Osteocyte (in vitro differentiated cells): ENCODE results near the gene DRC3. TPM values are rescaled to one million over a fixed set of nuclear protein-coding genes. Genes with fewer than 3 reads are reported as not detected.
A peak's percentile ranks its signal among the peaks of the same experiment; 100 is the strongest.

Source experiments
- DNase-seq: peaks from one replicate; pipeline ENCODE4 v3.0.0; 2021; ENCODE audit warnings: mixed read lengths; ENCODE audit not compliant: unreplicated experiment; ENCODE audit errors: extremely low spot score
- H3K27ac Mint-ChIP-seq: one replicate; pipeline ENCODE4 v1.8.0; 2021; ENCODE audit warnings: mild to moderate bottlenecking, mixed read lengths; ENCODE audit not compliant: unreplicated experiment
- H3K27me3 Mint-ChIP-seq: one replicate; pipeline ENCODE4 v1.8.0; 2021; ENCODE audit warnings: mixed read lengths; ENCODE audit not compliant: unreplicated experiment
- H3K36me3 Mint-ChIP-seq: one replicate; pipeline ENCODE4 v1.8.0; 2021; ENCODE audit warnings: mixed read lengths; ENCODE audit not compliant: unreplicated experiment
- H3K4me1 Mint-ChIP-seq: one replicate; pipeline ENCODE4 v1.8.0; 2021; ENCODE audit warnings: mixed read lengths; ENCODE audit not compliant: unreplicated experiment
- H3K4me3 Mint-ChIP-seq: one replicate; pipeline ENCODE4 v1.8.0; 2021; ENCODE audit warnings: mild to moderate bottlenecking, moderate library complexity, mixed read lengths; ENCODE audit not compliant: unreplicated experiment
- H3K9me3 Mint-ChIP-seq: one replicate; pipeline ENCODE4 v1.8.0; 2021; ENCODE audit warnings: mixed read lengths; ENCODE audit not compliant: unreplicated experiment
- total RNA-seq: library from RNA; stranded (reverse); gene quantifications from 2 replicates; pipeline ENCODE4 v1.2.1, GENCODE V29; 2021
- TF ChIP-seq, protein P1 (sequence below): fragments of 200-600 bp; sonication (generic); IDR thresholded peaks from 2 replicates; pipeline ENCODE4 v1.5.0; 2021; ENCODE audit warnings: antibody characterized with exemption, mild to moderate bottlenecking, moderate library complexity

DRC3 gene
- total RNA-seq, 1 donor from 2014 or later = 2.1 TPM

GRCh38 chr17:18028952-18029540 is 56.4 kb downstream of the DRC3 start:
- Mint-ChIP-seq H3K9me3 (no peaks in the 10 kb centered on the region), H3K27ac (no peak overlapping the region), H3K4me3 (no peak overlapping the region), H3K27me3 (no peaks in the 10 kb centered on the region), H3K4me1 (peaks cover 17% of the 10 kb centered on the region), H3K36me3 (peaks cover 4% of the 10 kb centered on the region)
- TF ChIP-seq, protein P1, sequence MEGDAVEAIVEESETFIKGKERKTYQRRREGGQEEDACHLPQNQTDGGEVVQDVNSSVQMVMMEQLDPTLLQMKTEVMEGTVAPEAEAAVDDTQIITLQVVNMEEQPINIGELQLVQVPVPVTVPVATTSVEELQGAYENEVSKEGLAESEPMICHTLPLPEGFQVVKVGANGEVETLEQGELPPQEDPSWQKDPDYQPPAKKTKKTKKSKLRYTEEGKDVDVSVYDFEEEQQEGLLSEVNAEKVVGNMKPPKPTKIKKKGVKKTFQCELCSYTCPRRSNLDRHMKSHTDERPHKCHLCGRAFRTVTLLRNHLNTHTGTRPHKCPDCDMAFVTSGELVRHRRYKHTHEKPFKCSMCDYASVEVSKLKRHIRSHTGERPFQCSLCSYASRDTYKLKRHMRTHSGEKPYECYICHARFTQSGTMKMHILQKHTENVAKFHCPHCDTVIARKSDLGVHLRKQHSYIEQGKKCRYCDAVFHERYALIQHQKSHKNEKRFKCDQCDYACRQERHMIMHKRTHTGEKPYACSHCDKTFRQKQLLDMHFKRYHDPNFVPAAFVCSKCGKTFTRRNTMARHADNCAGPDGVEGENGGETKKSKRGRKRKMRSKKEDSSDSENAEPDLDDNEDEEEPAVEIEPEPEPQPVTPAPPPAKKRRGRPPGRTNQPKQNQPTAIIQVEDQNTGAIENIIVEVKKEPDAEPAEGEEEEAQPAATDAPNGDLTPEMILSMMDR = no peak
- DNase-seq = no peak

DNA sequence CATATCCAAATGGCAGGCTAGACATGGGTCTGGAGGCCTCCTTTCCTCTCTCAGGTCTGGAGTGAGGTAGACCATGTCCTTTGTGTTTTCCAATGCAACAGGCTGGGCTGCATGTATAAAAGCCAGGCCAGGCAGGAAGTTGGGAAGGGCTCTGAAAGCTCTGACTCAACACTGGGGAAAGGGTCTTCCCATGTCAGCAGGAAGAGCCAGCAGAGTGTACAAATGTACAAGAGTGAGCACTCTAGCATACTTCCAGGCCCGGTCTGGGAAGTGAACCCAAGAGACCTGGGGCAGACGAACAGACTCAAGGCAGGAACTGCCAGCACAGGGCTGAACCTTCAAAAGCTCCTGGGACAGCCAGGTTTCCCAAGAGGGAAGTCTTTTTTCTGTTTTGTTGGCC is 59.3 kb downstream of the DRC3 start:
- no peak for DNase-seq
- no peaks in the 10 kb centered on the region for H3K9me3 Mint-ChIP-seq
- TF ChIP-seq, protein P1 = no peak
- H3K36me3 Mint-ChIP-seq = peaks cover 2% of the 10 kb centered on the region
- peak overlapping the region; percentile 76 for H3K27ac Mint-ChIP-seq
- peaks cover 11% of the 10 kb centered on the region for H3K4me1 Mint-ChIP-seq
- no peaks in the 10 kb centered on the region for H3K27me3 Mint-ChIP-seq
- no peak overlapping the region for H3K4me3 Mint-ChIP-seq

- no peak overlapping the region for H3K4me3 Mint-ChIP-seq
- no peak for DNase-seq
- H3K9me3 Mint-ChIP-seq = no peaks in the 10 kb centered on the region
- no peak overlapping the region for H3K27ac Mint-ChIP-seq
- TF ChIP-seq, protein P1 = peak; percentile 78
- peaks cover 24% of the 10 kb centered on the region for H3K4me1 Mint-ChIP-seq
- no peaks in the 10 kb centered on the region for H3K36me3 Mint-ChIP-seq
- H3K27me3 Mint-ChIP-seq = no peaks in the 10 kb centered on the region
These were observed 60.9 kb downstream of the DRC3 start for GRCh38 chr17:18033442-18034099.

DNA sequence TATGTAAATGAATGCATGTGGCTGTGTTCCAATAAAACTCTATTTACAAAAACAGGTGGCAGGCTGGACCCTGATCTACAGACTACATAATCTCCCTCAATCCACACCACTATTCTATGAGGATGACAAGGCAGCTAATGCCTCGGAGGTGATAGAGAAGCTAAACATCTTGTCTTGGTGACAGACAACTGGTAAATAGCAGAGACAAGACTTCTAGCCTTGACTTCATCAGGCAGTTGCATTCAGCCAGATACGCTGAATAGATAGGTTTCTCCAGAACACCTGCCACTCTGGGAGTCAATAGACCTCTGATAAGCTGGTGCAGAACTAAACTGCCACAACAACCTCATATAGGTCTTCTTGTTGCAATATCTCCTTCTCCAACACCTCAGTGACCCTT is 63.0 kb downstream of the DRC3 start:
- no peak for DNase-seq
- no peaks in the 10 kb centered on the region for H3K36me3 Mint-ChIP-seq
- no peaks in the 10 kb centered on the region for H3K27me3 Mint-ChIP-seq
- TF ChIP-seq, protein P1 = no peak
- no peaks in the 10 kb centered on the region for H3K9me3 Mint-ChIP-seq
- H3K4me3 Mint-ChIP-seq = no peak overlapping the region
- peaks cover 33% of the 10 kb centered on the region for H3K4me1 Mint-ChIP-seq
- H3K27ac Mint-ChIP-seq = no peak overlapping the region

DNA sequence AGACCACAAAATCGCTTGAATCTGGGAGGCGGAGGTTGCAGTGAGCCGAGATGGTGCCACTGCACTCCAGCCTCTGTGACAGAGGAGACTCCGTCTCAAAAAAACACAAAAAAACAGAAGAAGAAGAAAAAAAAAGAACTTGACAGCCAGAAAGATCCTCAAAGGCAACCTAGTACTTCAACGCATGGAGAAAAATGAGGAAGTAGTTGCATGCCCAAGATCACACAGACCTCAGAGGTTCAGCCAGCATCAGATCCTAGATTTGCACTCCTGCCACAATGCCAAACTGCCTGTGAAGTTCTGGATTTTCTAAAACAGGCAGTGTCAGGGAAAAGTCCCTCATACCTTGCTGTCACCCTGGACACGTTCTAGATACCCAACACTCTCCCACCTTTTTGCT is 64.8 kb downstream of the DRC3 start:
- H3K36me3 Mint-ChIP-seq = no peaks in the 10 kb centered on the region
- peaks cover 42% of the 10 kb centered on the region for H3K4me1 Mint-ChIP-seq
- peak overlapping the region; percentile 10 for H3K4me3 Mint-ChIP-seq
- no peaks in the 10 kb centered on the region for H3K9me3 Mint-ChIP-seq
- DNase-seq = no peak
- H3K27me3 Mint-ChIP-seq = no peaks in the 10 kb centered on the region
- no peak overlapping the region for H3K27ac Mint-ChIP-seq
- TF ChIP-seq, protein P1 = no peak
